ENCODE results near the gene PTGES2.

PTGES2 gene

DNA sequence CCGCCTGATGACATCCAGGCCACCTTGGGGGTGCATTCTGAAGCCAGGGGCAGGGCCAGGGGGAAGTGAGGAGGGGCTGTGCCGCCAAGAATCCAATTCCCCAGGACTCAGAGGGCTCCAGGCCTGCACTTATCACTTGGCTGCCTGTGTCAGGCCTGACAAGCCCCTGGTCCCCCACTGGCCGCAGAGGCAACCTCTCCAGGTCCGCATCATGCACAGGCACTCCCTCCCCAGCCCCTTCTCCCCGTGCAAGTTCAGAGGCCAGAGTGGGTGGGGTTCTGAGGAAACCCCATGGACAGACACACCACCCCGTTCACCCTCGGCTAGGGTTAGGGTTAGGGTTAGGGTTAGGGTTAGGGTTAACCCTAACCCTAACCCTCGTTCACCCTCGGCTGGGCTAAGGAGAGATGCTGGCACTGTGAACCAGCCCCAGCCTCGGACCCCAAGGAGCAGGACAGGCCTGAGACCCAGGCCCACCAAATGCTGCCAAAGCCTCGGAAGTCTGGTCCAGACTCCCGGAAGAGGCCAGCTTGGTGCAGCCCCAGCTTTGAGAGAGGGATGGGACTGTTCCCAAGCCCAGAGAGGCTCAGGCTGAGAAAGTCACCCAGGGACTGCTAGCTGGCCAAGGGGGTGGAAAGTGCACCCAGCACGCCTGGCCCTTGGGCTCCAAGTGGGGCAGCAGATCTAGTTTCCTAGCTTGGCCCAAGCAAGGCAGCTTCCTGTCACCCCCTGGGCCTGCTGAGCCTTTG is 26.6 kb upstream of the PTGES2 start:
- H3K4me3 ChIP-seq (ENCODE audit: low read depth, low read length), result no peak overlapping the region

DNA sequence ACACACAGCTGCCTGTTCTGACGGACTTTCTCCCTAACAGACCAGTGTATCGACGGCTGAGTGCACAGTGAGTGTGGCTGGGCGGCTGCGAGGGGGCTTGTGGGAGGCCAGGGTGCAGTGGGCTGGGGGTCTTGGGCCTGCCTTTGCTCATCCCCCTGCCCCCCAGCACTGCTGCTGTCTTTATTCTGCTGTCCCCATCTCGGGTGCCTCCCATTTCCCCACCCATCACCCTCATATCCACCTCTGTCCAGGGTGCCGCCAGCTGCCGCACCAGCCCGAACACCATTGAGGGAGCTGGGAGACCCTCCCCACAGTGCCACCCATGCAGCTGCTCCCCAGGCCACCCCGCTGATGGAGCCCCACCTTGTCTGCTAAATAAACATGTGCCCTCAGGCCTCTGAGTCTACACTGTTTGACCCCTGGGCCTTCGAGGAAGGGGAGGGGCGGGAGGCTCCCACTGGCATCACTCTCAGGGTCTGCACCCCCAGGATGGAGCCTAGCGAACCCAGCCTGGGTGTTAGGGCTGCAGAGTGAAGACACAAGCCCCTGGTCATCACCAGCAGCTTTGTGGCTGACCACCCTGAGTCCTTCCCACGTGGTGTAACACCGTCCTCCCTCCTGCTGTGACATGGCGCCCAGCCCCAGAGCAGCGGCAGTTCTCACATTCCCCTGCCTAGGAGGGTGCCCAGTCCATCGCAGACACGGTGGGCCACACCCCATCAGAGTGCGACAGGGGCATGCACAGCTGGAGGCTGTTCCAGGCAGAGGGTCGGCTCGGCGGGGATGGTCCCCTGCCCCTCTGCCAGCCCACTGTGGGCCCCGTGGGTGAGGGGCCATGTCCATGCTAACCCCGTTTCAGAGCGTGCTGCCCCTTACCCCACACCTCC is 25.8 kb upstream of the PTGES2 start:
- no peak overlapping the region for H3K4me3 ChIP-seq (ENCODE audit: low read depth, low read length)

DNA sequence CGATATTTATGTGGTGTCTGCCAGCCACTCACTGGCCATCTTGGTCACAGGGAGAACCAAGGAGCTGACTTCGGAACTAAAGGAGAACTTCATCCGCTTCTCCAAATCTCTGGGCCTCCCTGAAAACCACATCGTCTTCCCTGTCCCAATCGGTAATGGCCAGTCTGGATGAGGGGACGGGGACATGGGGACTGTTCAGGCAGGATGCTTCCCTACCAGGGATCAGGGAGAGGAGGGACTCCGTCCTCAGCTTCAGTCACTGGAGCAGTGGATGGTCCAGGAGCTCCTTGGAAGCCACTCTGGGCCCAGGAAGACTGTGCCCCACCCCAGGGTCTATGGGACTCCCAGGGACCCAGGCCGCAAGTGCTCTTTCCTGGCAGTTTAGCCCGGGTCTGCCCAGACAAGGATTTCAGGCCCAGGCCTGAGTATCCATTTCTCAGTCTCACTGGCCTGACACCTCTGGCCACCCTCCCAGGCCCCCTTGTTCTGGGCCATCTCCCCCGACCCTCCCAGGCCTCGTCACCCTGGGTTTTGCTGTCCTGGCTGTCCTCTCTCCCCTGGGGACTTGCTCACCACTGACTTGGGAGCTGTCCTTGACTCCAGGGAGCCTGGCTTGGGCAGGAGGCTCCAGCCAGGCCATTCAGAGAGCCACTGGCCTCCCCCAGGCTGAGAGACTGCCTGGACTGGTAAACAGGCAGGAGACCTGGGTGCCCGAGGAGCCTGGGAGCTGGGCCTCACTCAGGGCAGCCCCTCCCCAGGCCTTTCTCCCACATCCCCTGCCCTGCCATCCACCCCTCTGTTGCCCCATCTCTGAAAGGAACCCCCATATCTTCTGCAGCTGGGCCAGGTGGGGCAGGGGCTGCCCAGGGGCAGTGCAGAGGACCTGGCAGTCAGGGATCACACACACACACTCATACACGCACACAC is 24.9 kb upstream of the PTGES2 start:
- no peak overlapping the region for H3K4me3 ChIP-seq (ENCODE audit: low read depth, low read length)

DNA sequence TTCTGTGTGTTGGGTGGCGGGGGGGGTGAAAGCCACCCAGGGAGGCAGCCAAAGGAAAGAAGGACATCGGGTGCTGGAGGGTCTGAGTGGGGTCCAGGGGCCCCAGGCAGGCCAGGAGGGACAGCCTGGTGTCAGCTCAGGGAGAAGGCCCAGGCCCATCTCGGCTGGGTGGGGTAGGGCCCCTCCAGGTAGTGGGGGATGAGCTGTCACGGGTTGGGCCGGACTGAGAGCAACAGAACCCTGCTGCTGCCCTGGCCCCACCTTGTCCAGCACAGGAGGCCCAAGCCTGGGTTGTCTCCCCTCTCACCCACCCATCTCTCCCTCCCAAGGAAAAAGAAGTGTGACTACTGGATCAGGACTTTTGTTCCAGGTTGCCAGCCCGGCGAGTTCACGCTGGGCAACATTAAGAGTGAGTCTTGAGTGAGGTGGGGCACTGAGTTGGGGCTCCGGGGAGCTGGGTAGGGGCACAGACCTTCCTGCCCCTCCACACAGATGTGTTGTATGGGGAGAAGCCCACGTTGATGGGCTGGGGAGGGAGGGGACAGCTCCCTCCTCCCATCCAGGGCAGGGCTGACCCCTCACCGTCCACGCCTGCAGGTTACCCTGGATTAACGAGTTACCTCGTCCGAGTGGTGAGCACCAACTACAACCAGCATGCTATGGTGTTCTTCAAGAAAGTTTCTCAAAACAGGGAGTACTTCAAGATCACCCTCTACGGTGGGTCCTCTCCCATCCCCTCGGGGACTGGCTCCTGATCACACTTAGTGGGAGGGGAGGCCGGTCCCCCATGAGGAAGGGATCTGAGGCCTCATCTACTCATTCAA is 24.0 kb upstream of the PTGES2 start:
- no peak overlapping the region for H3K4me3 ChIP-seq (ENCODE audit: low read depth, low read length)

DNA sequence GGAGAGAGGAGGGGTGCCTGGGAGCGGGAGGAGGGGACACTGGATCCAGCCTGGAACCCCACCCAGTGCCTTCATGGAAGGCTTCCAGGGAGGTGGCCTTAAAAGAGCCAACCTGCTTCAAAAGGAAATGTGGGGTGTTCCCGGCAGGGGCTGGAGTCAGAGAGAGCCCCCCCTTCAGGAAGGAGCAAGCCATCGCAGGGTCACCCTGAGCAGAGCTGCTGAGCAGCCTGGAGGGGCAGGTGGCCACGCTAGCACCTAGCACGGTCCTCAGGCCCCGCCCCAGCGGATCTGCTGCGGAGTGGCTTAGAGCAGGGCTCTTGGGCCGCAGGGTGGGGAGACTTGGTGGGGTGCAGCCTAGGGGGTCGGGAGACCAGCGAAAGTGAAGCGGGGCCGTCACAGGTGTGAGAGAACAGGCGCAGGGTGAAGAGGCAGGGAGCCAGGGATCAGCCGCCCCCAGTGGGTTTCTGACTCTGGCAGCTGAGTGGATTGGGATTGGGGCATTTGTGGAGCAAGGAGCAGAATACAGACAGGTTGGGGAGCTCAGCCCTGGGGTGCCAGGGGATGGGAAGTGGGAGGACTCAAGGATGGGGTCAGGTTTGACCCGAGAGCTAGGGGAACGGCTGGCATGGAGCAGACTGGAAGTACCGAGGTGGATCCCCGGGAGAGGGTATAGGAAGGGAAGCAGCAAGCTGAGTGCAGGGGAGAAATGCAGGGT is 23.2 kb upstream of the PTGES2 start:
- H3K4me3 ChIP-seq (ENCODE audit: low read depth, low read length), result no peak overlapping the region

DNA sequence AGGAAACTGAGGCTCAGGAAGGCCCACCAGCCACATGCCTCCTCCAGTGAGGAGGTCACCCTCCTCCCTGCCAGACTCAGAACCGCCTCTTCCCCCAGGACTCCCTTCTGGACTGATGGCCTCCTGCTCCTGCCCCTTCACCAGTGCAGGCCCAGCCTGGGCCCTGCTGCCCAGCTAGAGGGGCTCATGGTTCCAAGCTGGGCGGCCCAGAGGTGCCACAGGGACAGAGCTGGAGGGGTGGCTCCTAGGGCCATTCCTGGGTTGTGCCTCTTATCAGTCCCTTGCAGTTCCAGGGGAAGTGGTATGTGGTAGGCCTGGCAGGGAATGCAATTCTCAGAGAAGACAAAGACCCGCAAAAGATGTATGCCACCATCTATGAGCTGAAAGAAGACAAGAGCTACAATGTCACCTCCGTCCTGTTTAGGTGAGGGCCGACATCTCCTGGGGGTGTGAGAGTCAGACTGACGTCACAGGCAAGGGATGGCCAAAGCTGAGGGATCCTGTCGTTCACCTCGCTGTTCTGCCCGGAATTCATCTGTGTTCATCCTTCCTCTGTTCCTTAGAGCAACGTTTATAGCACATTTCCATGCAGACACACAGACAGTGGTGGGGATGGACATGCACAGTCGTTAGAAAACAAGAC is 22.5 kb upstream of the PTGES2 start:
- no peak overlapping the region for H3K4me3 ChIP-seq (ENCODE audit: low read depth, low read length)

DNA sequence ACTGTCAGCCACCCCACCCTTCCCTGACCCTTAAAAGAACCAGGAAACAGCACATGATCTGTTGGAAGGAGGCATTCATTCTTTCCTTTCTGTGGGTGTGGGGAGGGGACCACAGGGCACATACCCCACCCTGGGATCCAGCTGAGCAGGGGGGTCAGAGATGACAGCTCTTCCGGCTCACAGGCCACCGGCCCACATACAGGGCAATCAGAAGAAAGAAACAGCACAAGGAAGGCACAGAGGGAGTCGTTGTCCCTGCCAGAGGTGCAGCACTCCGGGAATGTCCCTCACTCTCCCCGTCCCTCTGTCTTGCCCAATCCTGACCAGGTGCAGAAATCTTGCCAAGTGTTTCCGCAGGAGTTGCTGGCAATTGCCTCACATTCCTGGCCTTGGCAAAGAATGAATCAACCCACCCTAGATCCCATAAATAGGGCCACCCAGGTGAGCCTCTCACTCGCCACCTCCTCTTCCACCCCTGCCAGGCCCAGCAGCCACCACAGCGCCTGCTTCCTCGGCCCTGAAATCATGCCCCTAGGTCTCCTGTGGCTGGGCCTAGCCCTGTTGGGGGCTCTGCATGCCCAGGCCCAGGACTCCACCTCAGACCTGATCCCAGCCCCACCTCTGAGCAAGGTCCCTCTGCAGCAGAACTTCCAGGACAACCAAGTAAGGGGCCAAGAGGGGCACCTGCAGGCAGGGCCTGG is 21.6 kb upstream of the PTGES2 start, which contains the start of gene LCN2:
Gene LCN2, plus strand, starts transcription at position 453 of the 701 bp plus-strand sequence. Its CDS starts 73 bp downstream, at position 526.
- no peak within 1 kb of the TSS for H3K4me3 ChIP-seq (ENCODE audit: low read depth, low read length)

DNA sequence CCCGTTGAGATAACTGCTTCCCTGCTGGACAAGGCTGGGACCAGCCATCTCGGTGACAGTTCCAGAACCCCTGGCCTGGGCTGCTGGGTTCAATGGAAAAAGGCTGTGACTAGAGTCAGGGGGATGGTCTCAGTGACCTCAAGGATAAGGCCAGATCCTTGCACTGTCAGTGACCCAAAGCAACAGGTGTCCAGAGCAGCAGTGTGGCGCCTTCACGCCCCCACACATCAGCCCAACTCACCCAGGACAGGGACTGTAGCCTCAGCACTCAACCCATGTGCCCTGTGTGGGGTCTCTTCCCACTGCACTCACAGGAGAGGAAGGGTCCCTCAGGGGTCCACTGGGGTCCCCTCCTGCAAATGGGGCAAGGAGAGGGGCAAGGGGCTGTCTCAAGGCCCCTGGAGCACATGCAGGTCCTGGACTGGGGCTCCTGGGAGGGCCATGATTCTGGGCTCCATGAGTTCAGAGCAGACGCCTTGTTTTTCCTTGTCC is 21.0 kb upstream of the PTGES2 start:
- H3K4me3 ChIP-seq (ENCODE audit: low read depth, low read length), result no peak overlapping the region

DNA sequence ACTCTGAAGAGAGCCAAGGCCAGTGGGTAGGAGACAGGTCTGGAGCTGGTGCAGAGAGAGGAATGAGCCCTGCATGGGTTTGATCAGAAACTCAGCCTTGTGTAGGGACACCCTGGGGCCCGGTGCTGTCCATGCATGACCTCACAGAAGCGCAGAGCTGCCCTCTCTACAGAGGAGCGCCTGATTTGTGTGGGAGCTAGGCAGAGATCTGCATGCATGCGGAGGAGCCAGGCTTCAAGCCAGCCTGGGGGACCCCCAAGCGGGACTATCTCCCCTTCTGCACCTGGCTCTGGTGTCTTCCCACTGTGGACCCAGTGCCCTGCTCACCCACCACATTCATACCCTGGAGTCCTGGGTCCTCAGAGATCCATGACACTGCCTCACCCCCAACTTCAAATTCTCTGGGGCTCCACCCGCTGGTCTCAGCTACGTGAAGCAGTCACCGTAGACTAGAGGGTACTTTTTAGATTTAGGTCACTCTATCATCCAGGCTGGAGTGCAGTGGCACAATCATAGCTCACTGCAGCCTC is 19.1 kb upstream of the PTGES2 start:
- H3K4me3 ChIP-seq (ENCODE audit: low read depth, low read length), result no peak overlapping the region

DNA sequence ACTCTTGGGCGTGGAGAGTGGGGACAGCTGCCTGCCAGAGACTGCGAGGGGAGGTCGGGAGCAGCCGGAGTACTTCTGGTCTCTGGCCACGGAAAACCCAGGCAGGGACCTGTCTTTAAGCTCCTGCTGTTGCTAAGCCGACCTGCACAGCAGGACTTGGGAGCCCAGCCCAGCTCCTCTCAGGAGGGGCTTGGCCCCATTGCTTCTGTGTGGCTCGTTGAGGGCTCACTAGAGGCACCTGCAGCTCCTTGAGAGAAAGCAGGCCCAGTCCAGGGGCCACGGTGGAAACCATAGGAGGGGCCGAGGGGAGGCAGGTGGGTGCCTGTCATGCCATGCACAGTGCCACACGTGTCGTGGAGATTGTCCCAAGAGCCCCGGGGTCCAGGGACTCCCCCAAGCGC is 18.4 kb upstream of the PTGES2 start:
- no peak overlapping the region for H3K4me3 ChIP-seq (ENCODE audit: low read depth, low read length)

DNA sequence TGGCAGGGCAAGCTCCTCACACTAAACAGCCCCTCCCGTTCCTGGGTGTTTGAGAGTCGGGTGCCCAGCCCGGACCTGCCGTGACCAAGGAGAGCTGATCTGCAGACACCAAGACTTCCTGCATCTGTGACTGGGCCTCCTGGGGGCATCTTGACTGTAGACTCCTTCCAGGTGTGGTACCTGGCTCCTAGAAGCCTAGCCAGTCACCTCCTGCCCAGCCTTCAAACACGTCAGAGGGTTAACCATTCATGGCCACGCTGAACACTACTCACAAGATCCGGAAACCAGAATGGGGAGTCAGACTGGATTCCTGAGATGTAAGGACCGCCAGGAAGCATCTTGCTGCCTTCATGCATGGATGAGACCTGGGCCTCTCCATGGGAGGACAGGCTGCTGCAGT is 18.0 kb upstream of the PTGES2 start:
- no peak overlapping the region for H3K4me3 ChIP-seq (ENCODE audit: low read depth, low read length)

DNA sequence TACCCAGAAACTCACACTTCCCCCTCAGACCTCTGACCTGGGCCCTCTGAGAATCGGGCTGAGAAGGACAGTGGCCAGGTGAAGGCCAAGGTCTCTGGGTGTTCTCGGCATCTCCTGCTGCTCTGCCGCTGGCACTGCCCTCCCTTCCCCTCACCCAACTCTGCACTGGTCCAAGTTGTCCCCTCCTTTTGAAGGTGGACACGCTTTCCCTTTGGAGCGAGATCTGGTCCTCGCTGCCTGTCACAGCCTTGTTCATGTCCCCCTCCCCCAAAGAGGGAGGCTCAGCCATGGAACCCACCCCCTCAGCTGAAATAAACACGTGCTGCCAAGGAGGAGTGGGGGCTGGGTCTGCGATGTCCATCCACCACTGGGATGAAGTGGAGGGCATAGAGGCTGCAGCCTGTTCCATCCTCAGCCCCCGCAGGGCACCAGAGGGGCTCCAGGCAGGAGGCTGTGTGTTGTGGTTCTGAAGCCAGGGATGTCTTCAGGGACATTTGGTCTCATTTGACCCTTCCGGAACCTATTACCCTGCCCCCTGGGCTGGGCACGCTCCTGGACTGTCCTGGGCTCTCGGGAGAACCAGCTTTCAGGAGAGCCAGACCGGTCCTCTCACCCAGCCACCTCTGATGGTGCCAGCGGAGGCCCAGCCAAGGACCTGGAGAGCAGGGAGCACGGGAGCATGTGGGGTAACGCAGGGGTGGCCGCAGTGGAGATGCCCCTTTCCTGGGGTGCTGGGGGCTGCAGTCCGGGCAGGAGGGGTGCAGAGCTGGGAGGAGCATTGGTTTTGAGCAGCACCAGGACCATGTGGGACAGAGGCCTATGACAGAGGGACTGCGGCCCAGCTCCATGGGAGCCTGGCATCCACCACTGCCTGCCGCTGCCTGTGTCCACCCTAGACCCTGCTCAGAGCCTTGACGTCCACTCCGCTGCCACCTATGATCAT is 17.0 kb upstream of the PTGES2 start:
- H3K4me3 ChIP-seq (ENCODE audit: low read depth, low read length), result no peak overlapping the region

DNA sequence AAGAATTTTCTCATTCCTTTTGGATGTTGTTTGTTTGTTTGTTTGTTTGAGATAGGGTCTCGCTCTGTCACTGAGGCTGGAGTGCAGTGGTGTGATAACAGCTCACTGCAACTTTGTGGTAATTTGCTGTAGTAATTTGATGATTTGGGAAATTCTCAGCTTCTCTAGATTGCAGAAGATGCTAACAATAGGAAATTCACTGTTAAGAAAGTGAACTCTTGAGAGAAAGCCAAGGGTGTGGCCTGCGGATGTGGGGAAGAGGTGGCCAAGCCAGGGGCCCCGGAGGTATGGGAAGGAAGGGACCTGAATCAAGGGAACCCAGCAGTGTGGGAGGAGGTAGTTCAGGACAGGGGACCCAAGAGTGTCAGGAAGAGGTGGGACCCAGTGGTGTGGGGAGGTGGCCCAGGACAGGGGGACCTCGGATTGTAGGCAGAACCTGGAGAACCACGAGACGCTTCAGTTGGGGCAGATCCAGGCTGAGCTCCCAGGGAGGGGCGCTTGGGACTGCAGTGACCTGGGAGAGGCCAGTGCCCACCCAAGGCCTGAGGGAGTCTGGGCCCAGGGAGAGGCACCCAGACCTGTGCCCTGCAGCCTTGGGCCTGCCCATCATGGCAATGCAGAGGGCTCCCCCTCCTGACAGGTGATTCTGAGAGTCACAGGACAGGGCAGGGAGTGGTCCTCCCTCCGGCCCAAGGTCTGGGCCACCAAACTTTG is 16.2 kb upstream of the PTGES2 start:
- no peak overlapping the region for H3K4me3 ChIP-seq (ENCODE audit: low read depth, low read length)

DNA sequence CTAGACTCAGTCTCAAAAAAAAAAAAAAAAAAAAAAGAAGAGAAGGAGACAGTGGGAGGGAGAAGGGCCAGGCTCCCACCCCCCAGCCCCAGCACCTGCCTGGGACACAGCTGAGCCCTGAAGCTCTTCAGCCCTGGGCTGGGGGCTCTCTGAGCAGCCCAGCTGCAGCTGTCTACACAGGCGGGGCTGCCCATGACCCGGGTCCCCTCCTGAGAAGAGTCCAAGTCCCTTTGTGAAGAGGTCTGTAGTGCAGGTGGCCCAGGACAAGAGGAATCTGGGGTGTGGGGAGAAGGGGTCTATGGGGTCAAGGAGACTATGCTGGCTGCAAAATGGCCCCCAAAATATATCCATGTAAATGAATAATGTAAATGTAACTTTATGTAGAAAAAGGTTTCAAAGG is 15.1 kb upstream of the PTGES2 start:
- H3K4me3 ChIP-seq (ENCODE audit: low read depth, low read length), result no peak overlapping the region

DNA sequence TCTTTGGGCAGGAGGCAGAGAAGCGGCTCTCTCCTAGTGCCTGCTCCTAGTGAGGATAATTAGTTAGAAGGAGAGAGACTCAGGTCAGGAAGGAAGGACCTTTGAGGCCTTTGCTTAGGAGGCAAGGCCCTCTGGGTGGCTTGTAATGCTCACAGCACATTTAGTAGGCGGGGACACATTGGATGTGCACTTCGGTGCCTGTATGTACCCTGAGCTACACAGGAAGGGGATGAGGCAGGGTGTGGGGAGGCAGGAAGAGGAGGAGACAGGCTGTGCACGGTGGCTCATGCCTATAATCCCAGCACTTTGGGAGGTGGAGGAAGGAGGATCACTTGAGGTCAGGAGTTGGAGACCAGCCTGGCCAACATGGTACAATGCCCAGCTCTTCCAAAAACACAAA is 14.5 kb upstream of the PTGES2 start:
- no peak overlapping the region for H3K4me3 ChIP-seq (ENCODE audit: low read depth, low read length)

DNA sequence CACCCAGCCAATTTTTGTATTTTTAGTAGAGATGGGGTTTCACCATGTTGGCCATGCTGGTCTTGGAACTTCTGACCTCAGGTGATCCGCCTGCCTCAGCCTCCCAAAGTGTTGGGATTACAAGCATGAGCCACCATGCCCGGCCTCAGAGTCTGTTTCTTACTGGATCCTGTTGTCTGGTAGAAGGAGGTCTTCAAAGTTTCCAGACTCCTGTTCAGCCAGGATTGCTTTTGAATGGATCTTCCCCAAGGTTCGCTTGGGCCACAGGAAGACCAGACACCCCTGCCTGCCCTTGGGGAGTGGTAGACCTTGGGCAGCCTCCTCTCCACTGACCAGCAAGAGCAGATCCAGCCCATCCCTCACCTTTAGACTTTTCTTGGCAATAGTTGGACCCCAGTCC is 14.1 kb upstream of the PTGES2 start:
- H3K4me3 ChIP-seq (ENCODE audit: low read depth, low read length), result no peak overlapping the region
